ENCODE results near the gene ZNF737. TPM values are rescaled to one million over a fixed set of nuclear protein-coding genes. Genes with fewer than 3 reads are reported as not detected.

ZNF737 gene
- total and polyA plus RNA-seq, 4 donors = 0.67 to 3.7 (median 2.2) TPM

- H3K9ac ChIP-seq (ENCODE audit: low read depth in 1 of 2, low read length in 2 of 2) = no peak overlapping the region
- TF ChIP-seq JUND (IDR thresholded peaks at IDR 0.05) (no peak), RAD21 (IDR thresholded peaks at IDR 0.05) (no peak), HNF4A (conservative IDR thresholded peaks at IDR 0.05) (no peak), FOXA2 (IDR thresholded peaks at IDR 0.05) (no peak), TAF1 (conservative IDR thresholded peaks at IDR 0.05) (no peak), MAX (IDR thresholded peaks at IDR 0.05) (no peak), REST (IDR thresholded peaks at IDR 0.05) (no peak), SP1 (IDR thresholded peaks at IDR 0.05) (no peak), FOXA1 (IDR thresholded peaks at IDR 0.05) (no peak), CTCF (IDR thresholded peaks at IDR 0.05; ENCODE audit: low read depth, low read length, missing input control) (no peak), ATF3 (IDR thresholded peaks at IDR 0.05) (no peak), NR2F2 (IDR thresholded peaks at IDR 0.05) (no peak), YY1 (IDR thresholded peaks at IDR 0.05) (no peak), EGR1 (IDR thresholded peaks at IDR 0.05; ENCODE audit: low read depth in 2 of 2) (no peak), HNF4G (IDR thresholded peaks at IDR 0.05) (no peak), GABPA (IDR thresholded peaks at IDR 0.05 in 1 of 2, conservative IDR thresholded peaks at IDR 0.05 in 1 of 2) (no peak), RXRA (IDR thresholded peaks at IDR 0.05) (no peak), ZBTB33 (IDR thresholded peaks at IDR 0.05) (no peak)
- H3K4me1 ChIP-seq (ENCODE audit: control insufficient read depth in 4 of 4, insufficient read depth in 4 of 4, low read length in 3 of 4) = peaks cover 0 to 3% (median 0%) of the 10 kb centered on the region in 4 donors
- no peak overlapping the region for H3K27ac ChIP-seq (ENCODE audit: low read depth in 1 of 2, low read length in 2 of 2)
- peaks cover 14 to 44% (median 31%) of the 10 kb centered on the region in 4 donors for H3K9me3 ChIP-seq (ENCODE audit: control insufficient read depth in 4 of 4, low read length in 3 of 4)
- 58% methylated on average over 5 of the region's 5 CpGs for WGBS
- no peak for DNase-seq (ENCODE audit: low spot score)
- H3K4me3 ChIP-seq (ENCODE audit: low read depth in 1 of 3, low read length in 3 of 3) = peak overlapping the region in 2 of 3 donors; percentile 11 to 17
- H3K27me3 ChIP-seq (ENCODE audit: control insufficient read depth in 4 of 4, insufficient read depth in 4 of 4, low read length in 3 of 4) = no peaks in the 10 kb centered on the region
- H3K36me3 ChIP-seq (ENCODE audit: control insufficient read depth in 4 of 4, insufficient read depth in 3 of 4, low read depth in 1 of 4, low read length in 3 of 4) = no peaks in the 10 kb centered on the region
These were observed 47.2 kb upstream of the ZNF737 start for GRCh38 chr19:20612711-20613316.
